Ectodermal cell (in vitro differentiated cells): ENCODE results near the gene ST6GALNAC4.
"Not testable (repeated sequence)": the region's sequence is repeated elsewhere in the genome, so short reads cannot be mapped to it uniquely, and the experiment has no call there.

Source experiments
- H3K27ac ChIP-seq: 2 replicates; pipeline ENCODE4 v1.7.0; 2013; ENCODE audit warnings: mild to moderate bottlenecking, low read depth, low read length; ENCODE audit not compliant: insufficient read depth, poor library complexity, severe bottlenecking
- H3K27me3 ChIP-seq: 2 replicates; pipeline ENCODE4 v1.7.0; 2013; ENCODE audit warnings: mild to moderate bottlenecking, low read length; ENCODE audit not compliant: insufficient read depth, control insufficient read depth, poor library complexity, severe bottlenecking
- H3K36me3 ChIP-seq: one replicate; pipeline ENCODE4 v1.7.0; 2013; ENCODE audit warnings: low read length; ENCODE audit not compliant: control insufficient read depth, insufficient read depth
- H3K4me1 ChIP-seq: one replicate; pipeline ENCODE4 v1.7.0; 2013; ENCODE audit warnings: low read length; ENCODE audit not compliant: control insufficient read depth, insufficient read depth
- H3K4me3 ChIP-seq: 2 replicates; pipeline ENCODE4 v1.7.0; 2013; ENCODE audit warnings: low read depth, low read length, control low read depth; ENCODE audit not compliant: insufficient read depth
- H3K9me3 ChIP-seq: 2 replicates; pipeline ENCODE4 v1.7.0; 2013; ENCODE audit warnings: mild to moderate bottlenecking, low read length, moderate library complexity; ENCODE audit not compliant: control insufficient read depth
- WGBS, 2 experiments: methylation state at CpG; one replicate each; pipeline ENCODE4 v1.1.7; 2013; ENCODE audit warnings: missing lambda C conversion rate in 2 of 2; 5-methylcytosine and 5-hydroxymethylcytosine counted together

Gene ST6GALNAC4

DNA sequence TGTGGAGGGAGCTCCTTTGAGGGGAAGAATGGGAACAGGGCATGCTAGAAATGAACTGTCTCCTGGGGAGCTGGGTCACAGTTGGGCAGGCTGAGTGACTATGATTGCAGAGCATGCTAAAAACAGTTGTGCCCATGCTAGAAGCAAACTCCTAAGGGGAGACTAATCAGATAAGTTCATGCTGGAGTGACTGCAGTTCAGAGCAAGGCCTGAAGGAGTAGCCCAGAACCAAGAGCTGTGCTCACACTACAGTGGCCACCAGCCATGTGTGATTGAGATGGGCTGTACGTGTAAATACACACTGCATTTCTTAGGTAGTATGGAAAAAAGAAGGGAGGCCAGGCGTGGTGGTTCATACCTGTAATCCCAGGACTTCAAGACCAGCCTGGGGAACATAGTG is 29.0 kb downstream of the ST6GALNAC4 start:
- WGBS, 2 experiments, result 81 to 93% methylated on average over 2 of the region's 2 CpGs
- no peaks in the 10 kb centered on the region for H3K4me1 ChIP-seq
- H3K4me3 ChIP-seq, result no peak overlapping the region
- H3K27ac ChIP-seq, result no peak overlapping the region
- no peaks in the 10 kb centered on the region for H3K9me3 ChIP-seq
- no peaks in the 10 kb centered on the region for H3K27me3 ChIP-seq
- peaks cover 35% of the 10 kb centered on the region for H3K36me3 ChIP-seq

DNA sequence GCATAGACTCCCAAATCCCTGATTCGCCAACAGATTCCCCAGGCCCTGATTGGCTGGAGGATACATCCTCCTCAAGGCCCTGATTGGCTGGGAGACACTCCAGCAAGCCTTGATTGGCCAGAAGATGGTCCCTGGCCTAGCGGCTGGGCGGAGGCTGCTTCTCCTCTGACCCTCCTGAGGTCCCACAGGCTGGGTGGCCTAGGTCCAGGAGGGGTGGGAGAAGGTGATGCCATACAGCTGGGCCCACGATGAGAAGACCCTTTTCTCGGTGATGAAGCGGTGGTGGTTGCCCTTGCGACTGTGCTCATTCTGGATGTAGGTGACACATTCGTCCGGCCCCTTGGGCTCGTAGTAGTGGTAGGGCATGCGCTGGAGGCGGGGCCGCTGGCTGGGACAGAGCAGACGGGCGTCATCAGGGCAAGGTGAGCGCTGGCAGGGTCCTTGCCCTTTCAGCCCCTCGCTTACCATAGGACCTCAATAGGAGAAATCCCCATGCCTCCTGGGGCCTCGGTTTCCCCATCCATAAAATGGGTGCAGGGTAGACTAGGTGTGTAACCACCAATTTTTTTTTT is 30.4 kb downstream of the ST6GALNAC4 start:
- peaks cover 32% of the 10 kb centered on the region for H3K36me3 ChIP-seq
- no peaks in the 10 kb centered on the region for H3K4me1 ChIP-seq
- H3K27me3 ChIP-seq, result no peaks in the 10 kb centered on the region
- H3K27ac ChIP-seq, result no peak overlapping the region
- WGBS, 2 experiments, result 96 to 97% methylated on average over 18 of the region's 18 CpGs
- H3K4me3 ChIP-seq, result no peak overlapping the region
- no peaks in the 10 kb centered on the region for H3K9me3 ChIP-seq

GRCh38 chr9:127885508-127886281 is 31.1 kb downstream of the ST6GALNAC4 start:
- H3K27ac ChIP-seq, result no peak overlapping the region
- no peak overlapping the region for H3K4me3 ChIP-seq
- WGBS, 2 experiments, result 74% methylated on average over 13 of the region's 13 CpGs
- H3K36me3 ChIP-seq, result peaks cover 27% of the 10 kb centered on the region
- H3K27me3 ChIP-seq, result no peaks in the 10 kb centered on the region
- no peaks in the 10 kb centered on the region for H3K9me3 ChIP-seq
- no peaks in the 10 kb centered on the region for H3K4me1 ChIP-seq

- H3K9me3 ChIP-seq, result no peaks in the 10 kb centered on the region
- peaks cover 21% of the 10 kb centered on the region for H3K36me3 ChIP-seq
- no peak overlapping the region for H3K27ac ChIP-seq
- 91% methylated on average over 15 of the region's 15 CpGs for WGBS, 2 experiments
- no peaks in the 10 kb centered on the region for H3K27me3 ChIP-seq
- H3K4me3 ChIP-seq, result no peak overlapping the region
- H3K4me1 ChIP-seq, result no peaks in the 10 kb centered on the region
Observed at GRCh38 chr9:127884976-127885490, 31.8 kb downstream of the ST6GALNAC4 start.

DNA sequence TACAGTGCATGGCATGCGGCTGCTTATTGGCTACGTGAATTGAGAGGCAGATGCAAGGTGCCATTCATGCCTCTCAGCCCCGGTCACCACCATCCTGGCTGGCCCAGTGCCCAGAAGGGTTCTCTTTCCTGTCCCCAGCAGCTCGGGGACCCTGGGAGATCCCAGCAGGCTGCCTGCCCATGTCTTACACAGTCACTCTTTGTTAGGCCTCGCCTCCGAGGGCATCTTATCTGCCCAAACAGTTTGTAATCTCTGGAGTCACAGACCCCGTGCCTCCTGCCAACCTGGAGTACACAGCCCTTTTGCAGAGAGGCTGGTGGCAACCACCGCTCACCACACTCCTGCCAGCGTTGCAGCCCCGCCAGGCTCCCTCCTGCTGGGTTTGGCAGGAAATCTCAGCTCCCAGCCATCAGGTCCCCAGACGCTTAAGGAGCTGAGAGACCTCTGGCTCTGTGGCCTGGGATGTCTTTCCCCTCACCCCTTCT is 32.4 kb downstream of the ST6GALNAC4 start:
- Histone ChIP-seq H3K27me3 (no peaks in the 10 kb centered on the region), H3K9me3 (no peaks in the 10 kb centered on the region), H3K27ac (no peak overlapping the region), H3K4me3 (no peak overlapping the region), H3K36me3 (peaks cover 18% of the 10 kb centered on the region), H3K4me1 (no peaks in the 10 kb centered on the region)
- 79 to 82% methylated on average over 11 of the region's 11 CpGs for WGBS, 2 experiments

GRCh38 chr9:127883959-127884358 is 32.9 kb downstream of the ST6GALNAC4 start:
- no peak overlapping the region for H3K27ac ChIP-seq
- no peaks in the 10 kb centered on the region for H3K9me3 ChIP-seq
- H3K36me3 ChIP-seq, result peaks cover 18% of the 10 kb centered on the region
- no peaks in the 10 kb centered on the region for H3K4me1 ChIP-seq
- WGBS, 2 experiments, result 94 to 96% methylated on average over 7 of the region's 7 CpGs
- H3K4me3 ChIP-seq, result no peak overlapping the region
- no peaks in the 10 kb centered on the region for H3K27me3 ChIP-seq

DNA sequence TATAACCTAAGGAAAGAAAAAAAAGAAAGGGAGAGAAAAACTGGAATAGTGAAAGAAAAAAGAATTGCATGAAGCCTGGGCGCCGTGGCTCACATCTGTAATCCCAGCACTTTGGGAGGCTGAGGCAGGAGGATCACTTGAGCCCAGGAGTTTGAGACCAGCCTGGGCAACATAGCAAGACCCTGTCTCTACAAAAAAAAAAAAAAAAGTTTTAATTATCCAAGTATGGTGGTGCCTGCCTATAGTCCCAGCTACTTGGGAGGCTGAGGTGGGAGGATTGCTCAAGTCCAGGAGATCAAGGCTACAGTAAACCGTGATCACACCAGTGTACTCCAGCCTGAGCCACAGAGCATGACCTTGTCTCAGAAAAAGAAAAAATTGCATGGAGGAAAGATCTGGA is 35.1 kb downstream of the ST6GALNAC4 start:
- H3K36me3 ChIP-seq, H3K27me3 ChIP-seq, H3K9me3 ChIP-seq, H3K4me3 ChIP-seq, H3K27ac ChIP-seq: not testable (repeated sequence)
- H3K4me1 ChIP-seq, result peaks cover 12% of the 10 kb centered on the region
- WGBS, 2 experiments, result 93 to 95% methylated on average over 3 of the region's 3 CpGs

- Histone ChIP-seq H3K4me1 (peaks cover 21% of the 10 kb centered on the region), H3K27me3 (no peaks in the 10 kb centered on the region), H3K4me3 (no peak overlapping the region), H3K9me3 (no peaks in the 10 kb centered on the region), H3K36me3 (no peaks in the 10 kb centered on the region), H3K27ac (no peak overlapping the region)
- WGBS, 2 experiments, result 70 to 74% methylated on average over 6 to 7 of the region's 8 CpGs
Observed at GRCh38 chr9:127880143-127880542, 36.7 kb downstream of the ST6GALNAC4 start.

DNA sequence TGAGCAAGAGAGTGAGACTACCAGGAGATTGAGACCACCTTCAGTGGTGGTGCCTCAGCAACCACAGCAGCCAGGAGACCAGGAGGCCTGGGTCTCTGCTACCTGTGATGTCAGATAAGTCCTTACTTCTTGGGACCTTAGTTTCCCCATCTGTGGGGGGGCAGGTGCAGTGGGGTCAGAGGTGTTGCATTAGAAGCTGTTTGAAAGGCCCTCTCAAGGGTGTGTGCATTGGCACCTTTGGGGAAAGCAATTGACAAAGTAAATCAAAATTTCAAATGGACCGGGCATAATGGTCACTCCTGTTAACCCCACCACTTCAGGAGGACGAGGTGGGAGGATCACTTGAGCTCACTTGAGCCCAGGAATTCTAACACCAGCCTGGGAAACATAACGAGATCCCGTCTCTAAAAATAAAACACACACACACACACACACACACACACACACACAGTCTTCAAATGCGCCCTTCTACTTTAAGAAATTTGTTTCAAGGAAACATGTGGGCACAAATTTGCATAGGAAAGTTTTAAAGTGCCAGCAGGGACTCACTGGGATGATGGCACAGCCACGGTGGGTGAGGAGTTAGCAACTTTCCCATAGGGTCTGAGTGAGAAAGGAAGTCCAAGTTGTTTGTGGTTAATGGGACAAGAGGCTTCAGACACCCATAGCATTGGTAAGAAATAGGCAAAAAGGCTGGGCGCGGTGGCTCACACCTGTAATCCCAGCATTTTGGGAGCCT is 38.0 kb downstream of the ST6GALNAC4 start:
- peaks cover 24% of the 10 kb centered on the region for H3K4me1 ChIP-seq
- WGBS, 2 experiments, result 90 to 91% methylated on average over 8 of the region's 8 CpGs
- no peaks in the 10 kb centered on the region for H3K36me3 ChIP-seq
- no peak overlapping the region for H3K27ac ChIP-seq
- H3K4me3 ChIP-seq, result no peak overlapping the region
- no peaks in the 10 kb centered on the region for H3K9me3 ChIP-seq
- no peaks in the 10 kb centered on the region for H3K27me3 ChIP-seq
